Activated CD4-positive, alpha-beta T cell treated with anti-CD3 and anti-CD28 coated beads, Interleukin-2, amount 50 U/mL, for 4 hours (primary cell): ENCODE data around the gene STK11.

Experiments
- DNase-seq, 2 experiments: peaks; one replicate each; pipeline ENCODE4 v3.0.0-alpha.2; 2020

The STK11 gene, protein sequence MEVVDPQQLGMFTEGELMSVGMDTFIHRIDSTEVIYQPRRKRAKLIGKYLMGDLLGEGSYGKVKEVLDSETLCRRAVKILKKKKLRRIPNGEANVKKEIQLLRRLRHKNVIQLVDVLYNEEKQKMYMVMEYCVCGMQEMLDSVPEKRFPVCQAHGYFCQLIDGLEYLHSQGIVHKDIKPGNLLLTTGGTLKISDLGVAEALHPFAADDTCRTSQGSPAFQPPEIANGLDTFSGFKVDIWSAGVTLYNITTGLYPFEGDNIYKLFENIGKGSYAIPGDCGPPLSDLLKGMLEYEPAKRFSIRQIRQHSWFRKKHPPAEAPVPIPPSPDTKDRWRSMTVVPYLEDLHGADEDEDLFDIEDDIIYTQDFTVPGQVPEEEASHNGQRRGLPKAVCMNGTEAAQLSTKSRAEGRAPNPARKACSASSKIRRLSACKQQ

DNA sequence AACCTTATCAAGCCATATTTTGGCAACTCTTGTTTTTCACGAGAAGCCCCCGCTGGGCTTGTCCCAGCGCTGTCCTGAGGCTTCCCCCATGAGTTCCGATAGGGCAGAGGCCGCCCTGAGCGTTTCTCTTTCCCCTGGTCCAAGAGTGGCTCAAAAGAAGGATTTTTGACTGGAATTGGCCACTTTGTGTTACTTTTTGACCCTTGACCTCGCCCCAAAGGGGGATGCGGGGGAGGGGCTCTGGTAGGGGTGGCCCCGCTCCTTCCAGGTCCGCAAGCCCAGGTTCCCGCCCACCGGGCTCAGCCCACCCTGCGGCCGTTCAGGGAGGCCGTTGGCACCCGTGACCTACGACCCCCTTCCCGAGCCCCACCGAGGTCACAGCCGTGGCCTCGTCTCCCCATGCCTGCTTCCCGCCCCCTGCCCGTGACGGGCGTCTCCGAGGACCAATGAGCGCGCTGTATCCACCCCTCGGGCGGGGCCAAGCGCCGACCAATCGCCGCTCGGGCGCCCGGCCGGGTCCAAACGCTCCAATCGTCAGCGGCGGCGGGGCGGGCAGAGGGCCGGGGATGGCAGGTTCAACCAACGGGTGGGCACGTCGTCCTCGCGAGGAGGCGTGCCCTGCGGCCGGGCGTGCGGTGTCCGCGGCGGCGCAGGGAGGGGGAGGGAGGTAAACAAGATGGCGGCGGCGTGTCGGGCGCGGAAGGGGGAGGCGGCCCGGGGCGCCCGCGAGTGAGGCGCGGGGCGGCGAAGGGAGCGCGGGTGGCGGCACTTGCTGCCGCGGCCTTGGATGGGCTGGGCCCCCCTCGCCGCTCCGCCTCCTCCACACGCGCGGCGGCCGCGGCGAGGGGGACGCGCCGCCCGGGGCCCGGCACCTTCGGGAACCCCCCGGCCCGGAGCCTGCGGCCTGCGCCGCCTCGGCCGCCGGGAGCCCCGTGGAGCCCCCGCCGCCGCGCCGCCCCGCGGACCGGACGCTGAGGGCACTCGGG lies at the start of gene STK11:
TSS of gene STK11 (plus strand) at position 665 of the 986 bp plus-strand sequence. CDS start 1,136 bp downstream, outside the sequence.
- peak; percentile 99 for DNase-seq

DNA sequence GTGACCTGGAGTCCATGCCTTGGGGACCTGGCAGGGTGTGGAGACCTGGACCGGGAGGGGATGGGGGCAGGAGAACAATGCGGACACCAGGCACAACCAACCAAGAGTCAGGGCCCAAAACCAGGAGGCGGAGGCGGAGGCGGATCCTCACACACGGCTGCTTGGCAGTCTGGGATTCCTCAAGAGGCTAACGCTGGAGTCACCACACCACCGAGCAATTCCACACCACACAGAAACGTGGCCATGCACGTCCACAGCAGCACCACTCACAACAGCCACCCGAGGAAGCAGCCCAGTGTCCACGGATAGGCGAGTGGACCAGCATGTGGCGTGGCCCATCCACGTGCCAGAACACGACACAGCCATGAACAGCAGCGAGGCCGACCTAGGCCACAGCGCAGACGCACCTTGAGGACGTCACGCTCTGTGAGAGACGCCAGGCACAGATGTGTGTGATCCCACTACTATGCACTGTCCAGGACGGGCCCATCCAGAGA lies 49.2 kb upstream of the STK11 start:
- no peak for DNase-seq

GRCh38 chr19:1156830-1157615 lies 48.6 kb upstream of the STK11 start:
- DNase-seq = no peak

DNA sequence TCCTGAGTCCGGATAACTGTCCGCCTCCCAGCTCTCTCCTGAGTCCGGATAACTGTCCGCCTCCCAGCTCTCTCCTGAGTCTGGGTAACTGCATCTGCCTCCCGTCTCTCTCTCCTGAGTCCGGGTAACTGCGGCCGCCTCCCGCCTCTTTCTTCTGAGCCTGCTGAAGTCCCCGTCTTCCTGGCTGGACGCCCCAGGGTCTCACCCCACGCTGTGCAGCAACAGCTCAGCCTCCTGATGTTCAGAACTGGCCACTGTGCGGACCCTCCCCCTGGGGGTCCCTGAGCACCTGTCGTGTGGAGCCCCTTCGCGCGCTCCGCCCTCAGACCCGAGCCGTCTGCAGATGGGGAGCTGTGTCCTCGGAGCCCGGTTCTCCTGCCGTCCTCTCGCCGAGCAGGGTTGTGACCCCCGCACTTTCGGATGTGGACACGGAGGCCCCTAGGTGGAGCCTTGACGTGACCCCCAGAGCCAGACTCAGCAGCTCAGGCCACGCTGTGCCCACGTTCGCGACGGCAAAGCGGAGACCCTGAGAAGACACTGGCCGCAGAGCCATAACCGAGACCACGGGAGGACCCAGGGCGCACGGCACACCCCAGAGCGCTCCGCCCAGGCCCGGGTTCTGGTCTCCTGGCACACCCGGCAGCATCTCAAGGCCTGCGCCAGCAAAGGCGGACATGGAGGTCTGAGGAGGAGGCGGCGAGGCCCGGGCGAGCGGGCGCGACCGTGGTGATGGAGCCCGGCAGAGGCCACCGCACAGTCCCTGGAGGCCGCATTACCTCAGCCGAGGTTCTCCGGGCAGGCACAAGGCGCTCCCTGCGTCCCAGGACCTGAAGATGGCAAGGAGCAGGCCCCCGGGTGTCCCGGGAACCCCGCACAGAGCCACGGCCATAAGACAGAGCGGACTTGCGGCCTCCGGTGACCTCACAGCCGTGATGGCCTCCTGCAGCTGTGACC lies 47.4 kb upstream of the STK11 start:
- DNase-seq = no peak

- DNase-seq = no peak
Measured at GRCh38 chr19:1158885-1159448, 46.6 kb upstream of the STK11 start.

DNA sequence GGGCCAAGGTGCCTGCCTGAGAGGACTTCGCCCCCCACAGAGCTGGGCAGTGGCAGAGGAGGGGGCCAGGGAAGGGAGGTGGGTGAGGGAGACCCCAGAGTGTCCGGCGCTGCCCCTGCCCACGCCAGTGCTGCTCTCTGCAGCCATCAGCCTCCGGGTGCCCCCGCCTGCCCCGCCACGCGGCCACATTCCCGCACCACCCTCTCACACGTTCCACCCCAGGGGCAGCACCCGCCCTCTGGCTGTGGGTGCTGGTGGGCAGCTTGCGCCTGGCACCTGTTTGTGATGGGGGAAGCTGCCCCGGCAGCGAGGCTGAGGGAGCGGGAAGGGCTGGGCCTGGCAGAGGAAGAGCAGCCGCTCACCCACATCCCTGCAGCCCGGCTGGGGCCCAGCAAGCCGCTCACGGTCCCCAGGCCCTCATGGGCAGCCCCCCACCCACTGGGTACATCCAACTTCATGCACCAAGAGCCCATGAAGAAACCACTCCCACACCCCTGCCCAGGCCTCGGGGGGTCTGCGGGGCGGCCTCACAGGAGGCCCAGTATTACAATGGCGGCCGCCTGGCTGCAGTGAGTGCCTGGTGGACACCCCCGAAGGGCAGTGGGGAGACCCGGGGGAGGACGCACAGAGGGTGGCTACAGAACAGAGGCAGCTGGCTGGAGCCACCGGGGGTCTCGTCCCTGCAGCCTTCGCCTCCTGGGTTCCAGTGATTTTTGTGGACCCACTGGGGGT lies 45.5 kb upstream of the STK11 start:
- DNase-seq = no peak

DNA sequence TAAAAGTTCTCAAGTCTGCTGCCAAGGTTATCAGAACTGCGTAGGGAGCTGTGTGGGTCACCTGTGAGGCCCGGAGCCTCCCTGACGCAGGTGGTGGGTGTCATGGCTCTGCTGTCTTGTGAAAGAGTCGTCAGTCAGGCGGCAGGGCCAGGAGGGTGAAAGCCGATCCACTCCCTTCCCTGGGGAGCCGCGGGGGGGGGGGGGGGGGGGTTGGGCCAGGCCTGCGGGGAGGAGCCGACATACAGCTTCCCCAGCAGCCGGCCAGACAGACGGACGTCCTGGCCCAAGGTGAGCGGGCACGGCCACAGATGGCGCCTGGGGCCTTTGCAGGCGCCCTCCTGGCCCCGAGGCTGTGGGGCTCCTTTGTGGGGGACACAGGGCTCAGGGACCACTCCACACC lies 43.9 kb upstream of the STK11 start:
- DNase-seq = no peak

DNA sequence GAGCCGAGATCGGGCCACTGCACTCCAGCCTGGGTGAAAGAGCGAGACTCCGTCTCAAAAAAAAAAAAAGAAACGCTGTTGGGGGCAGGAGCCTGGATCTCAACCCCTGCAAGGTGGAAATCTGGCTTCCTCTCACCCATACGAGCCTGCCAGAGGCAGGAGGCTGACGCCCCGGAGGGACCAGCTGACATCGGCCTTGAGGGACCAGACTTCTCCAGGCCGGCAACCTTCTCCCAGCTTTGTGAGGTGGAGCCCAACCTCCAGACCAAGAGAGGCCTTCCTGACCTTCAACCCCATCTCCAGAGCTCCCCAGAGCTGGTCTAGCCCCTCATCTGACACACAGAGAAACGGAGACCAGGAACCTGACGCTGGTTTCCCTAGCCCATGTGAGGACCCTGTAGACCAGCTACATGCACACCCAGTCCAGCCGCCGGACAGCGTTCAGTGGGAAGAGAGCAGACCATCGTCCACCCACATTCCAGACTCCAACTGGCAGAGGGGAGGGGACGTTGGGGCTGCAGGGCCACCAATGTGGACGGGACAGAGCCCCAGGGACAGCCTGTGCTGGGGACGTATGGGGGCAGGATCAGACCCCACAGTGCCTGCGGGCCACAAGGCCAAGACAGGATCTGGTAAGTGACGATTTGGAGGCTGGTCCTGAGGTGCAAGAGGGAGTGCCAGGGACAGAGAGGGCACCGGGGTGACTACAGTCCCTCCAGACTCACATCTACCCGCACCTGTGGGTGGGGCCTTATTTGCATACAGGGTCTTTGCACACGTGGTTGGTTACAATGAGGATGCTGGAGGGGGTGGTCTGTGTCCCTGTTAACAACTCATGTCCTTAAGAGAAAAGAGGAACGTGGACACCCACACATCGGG lies 42.9 kb upstream of the STK11 start:
- DNase-seq = no peak

GRCh38 chr19:1163283-1163933 lies 42.2 kb upstream of the STK11 start:
- no peak for DNase-seq

- no peak for DNase-seq
Measured at GRCh38 chr19:1163934-1164683, 41.5 kb upstream of the STK11 start.

DNA sequence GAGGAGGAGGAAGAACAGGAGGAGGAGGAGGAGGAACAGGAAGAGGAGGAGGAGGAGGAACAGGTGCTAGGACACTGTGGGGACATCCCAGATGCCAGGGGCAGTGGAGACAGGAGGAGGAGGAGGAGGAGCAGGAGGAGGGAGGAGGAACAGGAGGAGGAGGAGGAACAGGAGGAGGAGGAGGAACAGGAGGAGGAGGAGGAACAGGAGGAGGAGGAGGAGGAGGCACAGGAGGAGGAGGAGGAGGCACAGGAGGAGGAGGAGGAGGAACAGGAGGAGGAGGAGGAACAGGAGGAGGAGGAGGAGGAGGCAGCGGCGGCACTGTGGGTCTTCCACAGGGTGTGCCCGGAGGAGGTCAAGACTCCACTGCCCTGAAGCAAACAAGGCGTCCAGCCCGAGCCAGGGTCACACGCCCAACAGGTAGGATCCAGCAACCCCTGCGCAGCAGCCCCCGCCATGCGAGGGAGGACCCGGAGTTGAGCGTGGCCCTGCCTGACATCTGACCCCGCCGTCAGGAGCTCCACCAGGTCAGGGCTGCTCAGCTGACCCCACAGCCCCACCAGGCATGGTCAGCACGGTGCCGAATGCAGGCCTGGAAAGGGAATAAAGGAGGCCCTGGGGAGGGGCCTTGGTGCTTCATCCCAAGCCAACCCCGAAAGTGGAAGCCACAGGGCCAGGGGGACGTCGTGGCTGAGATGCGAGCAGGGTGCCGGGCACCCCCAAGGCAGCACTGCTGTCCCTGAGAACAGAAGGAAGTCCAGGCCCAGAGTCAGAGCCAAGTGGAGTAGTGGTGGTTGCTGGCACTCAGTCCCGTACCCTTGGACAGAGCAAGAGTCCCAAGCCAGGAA lies 40.7 kb upstream of the STK11 start:
- no peak for DNase-seq

GRCh38 chr19:1166872-1167573 lies 38.6 kb upstream of the STK11 start:
- DNase-seq = no peak

DNA sequence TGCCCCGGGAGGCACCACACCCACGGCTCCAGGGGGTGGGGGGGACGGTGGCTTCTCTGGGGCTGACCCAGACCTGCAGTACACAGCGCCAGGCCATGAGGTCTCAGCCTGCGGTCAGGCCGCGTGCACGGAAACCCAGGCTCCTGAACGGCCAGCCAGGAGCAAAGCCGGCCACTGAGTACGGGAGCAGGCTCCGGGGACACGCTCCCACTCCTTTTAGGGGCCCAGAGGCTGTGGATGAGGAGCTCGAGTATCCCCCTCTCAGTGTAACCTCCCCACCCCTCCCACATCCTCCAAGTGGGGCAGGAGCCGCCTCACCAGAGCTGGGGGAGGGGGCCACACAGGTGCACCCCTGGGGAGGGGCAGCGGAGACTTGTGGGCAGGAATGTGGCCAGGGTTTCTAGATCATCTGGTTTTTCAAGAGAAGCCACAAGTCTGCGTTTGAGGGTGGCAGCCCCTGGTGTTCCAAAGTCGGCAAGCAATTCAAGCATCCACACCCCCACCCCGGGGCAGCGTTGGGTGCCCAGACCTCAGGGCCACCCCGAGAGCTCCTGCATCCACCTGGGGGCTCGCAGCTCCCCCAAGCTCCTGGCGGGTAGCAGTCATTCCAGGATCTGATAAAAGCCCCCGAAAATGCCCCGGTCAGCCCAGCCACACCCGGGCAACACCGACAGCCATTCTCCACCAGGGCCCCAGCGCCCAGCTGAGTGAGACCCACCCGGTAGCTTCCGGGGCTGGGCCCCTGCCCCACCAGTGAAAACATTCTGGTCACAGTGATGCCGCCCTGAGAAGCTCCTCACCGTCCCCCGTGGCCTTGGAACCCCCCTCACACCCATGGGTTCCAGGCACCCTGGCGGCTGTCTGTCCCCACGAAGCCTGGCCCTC lies 37.6 kb upstream of the STK11 start:
- no peak for DNase-seq

DNA sequence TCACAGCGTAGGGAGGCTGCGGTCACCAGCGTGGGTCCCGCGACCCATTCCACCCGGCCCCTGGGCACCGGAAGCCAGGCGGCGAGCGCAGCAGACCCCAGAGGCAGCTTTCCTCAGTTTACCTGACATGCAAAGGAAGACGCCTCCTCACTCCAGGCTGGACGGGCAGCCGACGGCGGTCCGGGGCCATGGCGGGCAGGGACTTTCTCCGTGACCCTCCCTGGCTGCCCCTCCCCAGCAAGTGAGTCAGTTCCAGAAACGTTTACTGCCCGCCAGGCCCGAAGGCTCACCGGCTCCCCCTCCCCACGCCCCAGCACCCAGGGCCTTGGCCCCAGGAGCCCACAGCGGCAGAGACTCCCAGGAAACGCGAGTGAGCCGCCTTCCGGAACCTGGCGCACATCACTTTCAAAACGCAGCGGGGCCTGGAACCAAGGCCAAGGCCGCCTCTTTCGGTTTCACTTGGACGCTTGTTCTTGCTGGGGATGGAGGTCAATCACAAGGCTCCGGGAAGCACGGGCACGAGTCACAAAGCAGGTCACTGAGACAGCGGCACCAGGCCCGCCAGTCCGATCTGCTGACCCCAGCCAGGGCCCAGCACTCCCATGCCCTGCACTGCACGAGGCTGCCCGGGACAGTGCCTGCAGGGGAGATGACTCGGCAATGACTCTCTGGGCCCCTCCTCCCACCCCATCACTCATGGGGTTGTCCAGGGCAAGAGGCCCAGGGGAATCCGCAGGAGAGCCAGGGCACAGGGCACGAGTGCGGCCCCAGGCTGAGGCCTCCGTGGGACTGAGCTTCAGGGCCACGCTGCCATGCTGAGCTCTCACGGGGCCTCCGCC lies 36.8 kb upstream of the STK11 start:
- DNase-seq = no peak
